ENCODE measurements around the gene TOMM34.

GRCh38 chr20:44965651-44966029, 5.4 kb upstream of the TOMM34 start:
- TF ChIP-seq CTCF (IDR thresholded peaks at IDR 0.05) (no peak), POLR2A (IDR thresholded peaks at IDR 0.05) (no peak)
